Right atrium auricular region (tissue), 2 donors: ENCODE measurements around the gene NOL4L. TPM values are rescaled to one million over a fixed set of nuclear protein-coding genes. Genes with fewer than 3 reads are reported as not detected.
"Not testable (repeated sequence)": the region's sequence is repeated elsewhere in the genome, so short reads cannot be mapped to it uniquely, and the experiment has no call there.

Experiments
- DNase-seq: peaks from one replicate; pipeline ENCODE4 v3.0.0-alpha.2; 2019; ENCODE audit warnings: low spot score
- H3K27ac ChIP-seq, 2 donors: fragments of 200-600 bp; sonication (generic); 1 replicate in 1 of 2; 2 replicates in 1 of 2; pipeline ENCODE4 v1.5.1; 2016 to 2019
- H3K27me3 ChIP-seq, 2 donors: fragments of 200-600 bp; sonication (generic); one replicate each; pipeline versions ENCODE4 v1.5.1 to v1.6.0; 2017 to 2019
- H3K36me3 ChIP-seq: fragments of 200-600 bp; sonication (generic); one replicate; pipeline ENCODE4 v1.5.1; 2016
- H3K4me1 ChIP-seq, 2 donors: fragments of 200-600 bp; sonication (generic); one replicate each; pipeline versions ENCODE4 v1.5.1 to v1.6.0; 2017 to 2019
- H3K4me3 ChIP-seq, 2 donors: fragments of 200-600 bp; sonication (generic); 1 replicate in 1 of 2; 2 replicates in 1 of 2; pipeline ENCODE4 v1.5.1; 2017 to 2019; ENCODE audit warnings: mild to moderate bottlenecking in 1 of 2, moderate library complexity in 1 of 2
- H3K9me3 ChIP-seq, 2 donors: fragments of 200-600 bp; sonication (generic); one replicate each; pipeline ENCODE4 v1.5.1; 2019
- CTCF ChIP-seq, 2 donors: fragments of 200-600 bp; sonication (generic); IDR thresholded peaks; one replicate each; pipeline ENCODE4 v1.5.1; 2019; ENCODE audit warnings: antibody characterized with exemption in 2 of 2
- total RNA-seq, 2 donors: library from RNA; depleted of rRNA; stranded (reverse); fragments of >200 nt; gene quantifications; one replicate each; pipeline ENCODE4 v1.1.0, GENCODE V29; 2016

Gene NOL4L
- total RNA-seq, 2 donors from 2014 or later, result 7.6 to 10.4 TPM

DNA sequence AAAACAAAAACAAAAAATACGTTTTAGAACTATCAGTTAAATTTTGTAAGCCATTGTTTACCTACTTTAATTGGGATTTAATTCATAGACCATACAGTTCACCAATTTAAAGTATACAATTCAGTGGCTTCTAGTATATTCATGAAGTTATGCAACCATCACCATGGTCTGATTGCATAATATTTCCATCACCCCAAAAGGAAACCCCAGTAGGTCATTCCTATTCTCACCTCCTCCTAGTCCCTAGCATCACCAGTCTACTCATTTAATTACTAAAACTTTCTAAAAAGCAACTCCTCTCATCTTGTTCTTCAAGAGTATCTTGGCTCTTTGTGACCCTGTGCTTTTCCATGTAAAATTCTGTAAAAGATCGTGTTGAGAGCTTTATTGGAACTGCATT lies 166.8 kb downstream of the NOL4L start:
- peaks cover 0 to 11% of the 10 kb centered on the region in 2 donors for H3K4me1 ChIP-seq
- H3K9me3 ChIP-seq, result no peaks in the 10 kb centered on the region
- H3K4me3 ChIP-seq, result no peak overlapping the region
- H3K27me3 ChIP-seq, result no peaks in the 10 kb centered on the region
- H3K36me3 ChIP-seq, result no peaks in the 10 kb centered on the region
- no peak overlapping the region for H3K27ac ChIP-seq
- TF ChIP-seq CTCF (IDR thresholded peaks at IDR 0.05), result no peak
- no peak for DNase-seq

DNA sequence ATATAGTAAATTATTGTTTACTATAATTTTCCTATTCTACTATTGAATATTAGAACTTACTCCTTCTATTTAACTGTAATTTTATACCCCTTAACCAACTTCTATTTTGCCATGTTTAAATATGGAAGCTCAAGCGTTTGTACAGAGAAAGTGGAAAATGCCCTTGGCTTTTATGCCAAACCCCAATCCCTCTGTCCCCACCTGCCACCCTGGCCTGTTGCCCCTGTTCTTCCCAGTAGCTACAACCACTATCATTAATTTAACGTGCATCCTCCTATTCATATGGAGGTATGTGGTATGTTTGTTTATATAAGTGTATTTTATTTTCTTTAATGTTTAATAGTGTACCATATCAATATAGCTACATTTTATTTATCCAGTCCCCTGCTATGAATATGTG lies 168.9 kb downstream of the NOL4L start:
- H3K27ac ChIP-seq, result no peak overlapping the region
- H3K9me3 ChIP-seq, result no peaks in the 10 kb centered on the region
- H3K36me3 ChIP-seq, result no peaks in the 10 kb centered on the region
- peaks cover 0 to 11% of the 10 kb centered on the region in 2 donors for H3K4me1 ChIP-seq
- H3K27me3 ChIP-seq, result no peaks in the 10 kb centered on the region
- no peak for DNase-seq
- H3K4me3 ChIP-seq, result no peak overlapping the region
- TF ChIP-seq CTCF (IDR thresholded peaks at IDR 0.05), result no peak

- Histone ChIP-seq H3K4me3 (no peak overlapping the region), H3K4me1 (peaks cover 0 to 11% of the 10 kb centered on the region in 2 donors), H3K27me3 (no peaks in the 10 kb centered on the region), H3K27ac (no peak overlapping the region), H3K9me3 (no peaks in the 10 kb centered on the region), H3K36me3 (no peaks in the 10 kb centered on the region)
- no peak for TF ChIP-seq CTCF (IDR thresholded peaks at IDR 0.05)
- no peak for DNase-seq
Observed at GRCh38 chr20:32415494-32415893, 169.6 kb downstream of the NOL4L start.

DNA sequence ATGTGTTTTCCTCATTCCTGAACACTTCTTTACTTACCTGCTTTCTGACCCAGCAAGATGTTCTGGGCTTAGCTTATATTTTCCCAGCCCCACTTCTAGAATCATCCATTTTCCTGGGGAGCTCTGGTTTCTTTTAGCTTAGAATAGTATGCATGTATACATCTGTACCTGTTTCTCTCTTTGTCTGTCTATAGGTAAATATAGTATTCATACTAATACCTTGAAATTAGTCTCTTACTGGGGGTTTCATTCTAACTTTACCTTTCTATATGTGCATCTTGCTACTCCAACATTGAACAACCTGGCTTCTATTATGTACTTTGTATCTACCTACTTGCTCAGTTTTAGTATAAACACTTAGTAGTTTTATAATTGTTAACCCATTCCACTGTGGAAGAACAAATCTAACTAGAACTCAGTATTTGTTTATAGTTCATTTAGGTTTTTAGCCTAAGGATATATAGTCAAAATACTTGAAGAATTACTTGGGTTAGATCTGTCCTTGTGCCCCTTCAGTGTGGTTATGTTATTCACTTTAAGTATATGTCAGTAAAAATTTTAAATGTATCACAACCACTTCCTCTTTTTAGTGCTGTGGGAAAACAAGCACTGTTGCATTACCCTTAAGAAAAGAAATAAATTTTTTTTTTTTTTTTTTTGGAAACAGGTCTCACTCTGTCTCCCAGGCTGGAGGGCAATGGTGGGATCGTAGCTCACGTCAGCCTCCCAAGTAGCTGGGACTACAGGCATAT lies 173.0 kb downstream of the NOL4L start:
- DNase-seq, result no peak
- H3K27ac ChIP-seq, result no peak overlapping the region
- H3K36me3 ChIP-seq, result no peaks in the 10 kb centered on the region
- TF ChIP-seq CTCF (IDR thresholded peaks at IDR 0.05), result no peak
- no peaks in the 10 kb centered on the region for H3K27me3 ChIP-seq
- H3K4me1 ChIP-seq, result peaks cover 0 to 11% of the 10 kb centered on the region in 2 donors
- no peaks in the 10 kb centered on the region for H3K9me3 ChIP-seq
- no peak overlapping the region for H3K4me3 ChIP-seq

GRCh38 chr20:32407131-32407750 lies 177.9 kb downstream of the NOL4L start:
- H3K27ac ChIP-seq, H3K27me3 ChIP-seq: not testable (repeated sequence)

GRCh38 chr20:32406701-32407100 lies 178.4 kb downstream of the NOL4L start:
- DNase-seq, result no peak
- no peak overlapping the region for H3K4me3 ChIP-seq
- no peak for TF ChIP-seq CTCF (IDR thresholded peaks at IDR 0.05)
- no peaks in the 10 kb centered on the region for H3K27me3 ChIP-seq
- H3K4me1 ChIP-seq, result no peaks in the 10 kb centered on the region
- H3K27ac ChIP-seq, result no peak overlapping the region
- H3K9me3 ChIP-seq, result no peaks in the 10 kb centered on the region
- H3K36me3 ChIP-seq, result no peaks in the 10 kb centered on the region

More at GRCh38 chr20:32407131-32407750, 177.9 kb downstream of the NOL4L start:
- not testable (repeated sequence) for DNase-seq, H3K4me3 ChIP-seq, H3K4me1 ChIP-seq, H3K36me3 ChIP-seq, H3K9me3 ChIP-seq
